Measurements from ENCODE around the gene CAMK1D.

CAMK1D gene

DNA sequence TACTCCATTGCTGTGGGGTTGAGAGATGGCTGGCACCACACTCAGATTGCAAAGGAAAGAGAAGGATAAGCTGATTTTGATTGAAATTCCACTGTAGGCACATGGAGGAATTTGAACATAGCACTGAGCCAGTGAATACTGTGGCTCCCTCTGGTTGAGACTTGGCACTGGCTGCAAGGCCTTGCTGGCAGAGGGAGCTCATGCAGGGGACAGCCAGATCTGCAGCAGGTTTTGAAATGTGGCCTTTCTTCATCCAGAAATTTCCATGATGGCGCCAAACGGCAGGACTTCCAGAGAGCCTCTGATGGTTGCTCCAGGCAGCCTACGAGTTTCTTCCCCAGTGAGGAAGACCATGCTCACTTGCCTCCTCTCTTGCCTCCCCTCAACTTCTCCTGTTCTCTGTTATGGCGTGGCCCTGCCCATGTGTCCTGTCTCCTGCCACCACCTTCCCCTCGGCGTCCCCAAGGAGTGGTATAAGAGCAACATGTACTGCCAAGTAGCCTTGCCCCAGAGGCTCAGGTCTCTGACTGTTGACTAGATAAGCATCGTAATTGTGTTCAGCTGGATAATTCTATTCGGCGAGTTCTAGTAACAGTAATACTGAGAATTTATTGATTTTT, 386.6 kb downstream of the CAMK1D start:
- TF ChIP-seq ZFP30 (CRISPR knock-in tag; IDR thresholded peaks at IDR 0.05) (no peak), ZNF565 (CRISPR knock-in tag; conservative IDR thresholded peaks at IDR 0.05; ENCODE audit: low read depth) (no peak)
- TF ChIP-seq, protein P1, sequence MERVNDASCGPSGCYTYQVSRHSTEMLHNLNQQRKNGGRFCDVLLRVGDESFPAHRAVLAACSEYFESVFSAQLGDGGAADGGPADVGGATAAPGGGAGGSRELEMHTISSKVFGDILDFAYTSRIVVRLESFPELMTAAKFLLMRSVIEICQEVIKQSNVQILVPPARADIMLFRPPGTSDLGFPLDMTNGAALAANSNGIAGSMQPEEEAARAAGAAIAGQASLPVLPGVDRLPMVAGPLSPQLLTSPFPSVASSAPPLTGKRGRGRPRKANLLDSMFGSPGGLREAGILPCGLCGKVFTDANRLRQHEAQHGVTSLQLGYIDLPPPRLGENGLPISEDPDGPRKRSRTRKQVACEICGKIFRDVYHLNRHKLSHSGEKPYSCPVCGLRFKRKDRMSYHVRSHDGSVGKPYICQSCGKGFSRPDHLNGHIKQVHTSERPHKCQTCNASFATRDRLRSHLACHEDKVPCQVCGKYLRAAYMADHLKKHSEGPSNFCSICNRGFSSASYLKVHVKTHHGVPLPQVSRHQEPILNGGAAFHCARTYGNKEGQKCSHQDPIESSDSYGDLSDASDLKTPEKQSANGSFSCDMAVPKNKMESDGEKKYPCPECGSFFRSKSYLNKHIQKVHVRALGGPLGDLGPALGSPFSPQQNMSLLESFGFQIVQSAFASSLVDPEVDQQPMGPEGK (CRISPR knock-in tag; IDR thresholded peaks at IDR 0.05; ENCODE audit: borderline replicate concordance), result no peak
- no peak for ATAC-seq

- TF ChIP-seq ZNF70 (CRISPR knock-in tag; IDR thresholded peaks at IDR 0.05) (no peak), ZNF8 (CRISPR knock-in tag; IDR thresholded peaks at IDR 0.05) (no peak), ARNTL (CRISPR knock-in tag; IDR thresholded peaks at IDR 0.05; ENCODE audit: borderline replicate concordance, low read depth) (no peak), TOX (CRISPR knock-in tag; IDR thresholded peaks at IDR 0.05; ENCODE audit: borderline replicate concordance) (no peak), CSRNP3 (CRISPR knock-in tag; IDR thresholded peaks at IDR 0.05) (no peak), ESRRG (CRISPR knock-in tag; IDR thresholded peaks at IDR 0.05) (no peak), CREB5 (CRISPR knock-in tag; IDR thresholded peaks at IDR 0.05; ENCODE audit: low read depth) (no peak), ZNF565 (CRISPR knock-in tag; conservative IDR thresholded peaks at IDR 0.05; ENCODE audit: low read depth) (no peak), ZC3H10 (CRISPR knock-in tag; IDR thresholded peaks at IDR 0.05) (no peak)
- TF ChIP-seq, protein P2, sequence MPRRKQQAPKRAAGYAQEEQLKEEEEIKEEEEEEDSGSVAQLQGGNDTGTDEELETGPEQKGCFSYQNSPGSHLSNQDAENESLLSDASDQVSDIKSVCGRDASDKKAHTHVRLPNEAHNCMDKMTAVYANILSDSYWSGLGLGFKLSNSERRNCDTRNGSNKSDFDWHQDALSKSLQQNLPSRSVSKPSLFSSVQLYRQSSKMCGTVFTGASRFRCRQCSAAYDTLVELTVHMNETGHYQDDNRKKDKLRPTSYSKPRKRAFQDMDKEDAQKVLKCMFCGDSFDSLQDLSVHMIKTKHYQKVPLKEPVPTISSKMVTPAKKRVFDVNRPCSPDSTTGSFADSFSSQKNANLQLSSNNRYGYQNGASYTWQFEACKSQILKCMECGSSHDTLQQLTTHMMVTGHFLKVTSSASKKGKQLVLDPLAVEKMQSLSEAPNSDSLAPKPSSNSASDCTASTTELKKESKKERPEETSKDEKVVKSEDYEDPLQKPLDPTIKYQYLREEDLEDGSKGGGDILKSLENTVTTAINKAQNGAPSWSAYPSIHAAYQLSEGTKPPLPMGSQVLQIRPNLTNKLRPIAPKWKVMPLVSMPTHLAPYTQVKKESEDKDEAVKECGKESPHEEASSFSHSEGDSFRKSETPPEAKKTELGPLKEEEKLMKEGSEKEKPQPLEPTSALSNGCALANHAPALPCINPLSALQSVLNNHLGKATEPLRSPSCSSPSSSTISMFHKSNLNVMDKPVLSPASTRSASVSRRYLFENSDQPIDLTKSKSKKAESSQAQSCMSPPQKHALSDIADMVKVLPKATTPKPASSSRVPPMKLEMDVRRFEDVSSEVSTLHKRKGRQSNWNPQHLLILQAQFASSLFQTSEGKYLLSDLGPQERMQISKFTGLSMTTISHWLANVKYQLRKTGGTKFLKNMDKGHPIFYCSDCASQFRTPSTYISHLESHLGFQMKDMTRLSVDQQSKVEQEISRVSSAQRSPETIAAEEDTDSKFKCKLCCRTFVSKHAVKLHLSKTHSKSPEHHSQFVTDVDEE (CRISPR knock-in tag; IDR thresholded peaks at IDR 0.05), result no peak
- TF ChIP-seq, protein P1 (CRISPR knock-in tag; IDR thresholded peaks at IDR 0.05; ENCODE audit: borderline replicate concordance), result no peak
- TF ChIP-seq, protein P3, sequence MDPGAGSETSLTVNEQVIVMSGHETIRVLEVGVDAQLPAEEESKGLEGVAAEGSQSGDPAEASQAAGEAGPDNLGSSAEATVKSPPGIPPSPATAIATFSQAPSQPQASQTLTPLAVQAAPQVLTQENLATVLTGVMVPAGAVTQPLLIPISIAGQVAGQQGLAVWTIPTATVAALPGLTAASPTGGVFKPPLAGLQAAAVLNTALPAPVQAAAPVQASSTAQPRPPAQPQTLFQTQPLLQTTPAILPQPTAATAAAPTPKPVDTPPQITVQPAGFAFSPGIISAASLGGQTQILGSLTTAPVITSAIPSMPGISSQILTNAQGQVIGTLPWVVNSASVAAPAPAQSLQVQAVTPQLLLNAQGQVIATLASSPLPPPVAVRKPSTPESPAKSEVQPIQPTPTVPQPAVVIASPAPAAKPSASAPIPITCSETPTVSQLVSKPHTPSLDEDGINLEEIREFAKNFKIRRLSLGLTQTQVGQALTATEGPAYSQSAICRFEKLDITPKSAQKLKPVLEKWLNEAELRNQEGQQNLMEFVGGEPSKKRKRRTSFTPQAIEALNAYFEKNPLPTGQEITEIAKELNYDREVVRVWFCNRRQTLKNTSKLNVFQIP (CRISPR knock-in tag; IDR thresholded peaks at IDR 0.05; ENCODE audit: borderline replicate concordance, low read depth), result no peak
- no peak for ATAC-seq
These were observed 391.5 kb downstream of the CAMK1D start for GRCh38 chr10:12740813-12741212.

DNA sequence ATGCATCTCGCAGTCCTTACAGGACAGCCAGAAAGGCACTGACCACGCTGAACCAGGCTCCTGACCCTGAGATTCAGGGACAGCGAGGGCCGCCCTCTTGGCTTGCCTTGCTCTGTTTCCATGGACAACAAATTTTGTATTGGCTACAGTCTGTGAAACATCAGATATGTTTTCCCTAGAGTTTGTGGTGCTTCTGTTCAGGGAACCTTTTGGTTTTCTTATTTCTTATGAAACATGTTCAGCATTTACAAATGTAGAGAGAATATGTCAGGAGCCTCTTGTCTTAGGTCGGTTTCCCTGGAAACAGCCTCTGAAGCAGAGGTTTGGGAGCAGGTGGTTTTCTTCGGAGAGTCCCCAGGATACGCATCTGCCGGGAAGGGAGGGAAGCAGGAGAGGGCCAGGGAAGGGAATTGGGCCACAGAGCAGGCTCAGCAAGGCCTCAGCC, 392.0 kb downstream of the CAMK1D start:
- no peak for ATAC-seq
- TF ChIP-seq, protein P1 (CRISPR knock-in tag; IDR thresholded peaks at IDR 0.05; ENCODE audit: borderline replicate concordance), result no peak
- no peak for TF ChIP-seq ISL1 (CRISPR knock-in tag; IDR thresholded peaks at IDR 0.05)
- no peak for TF ChIP-seq ARNTL (CRISPR knock-in tag; IDR thresholded peaks at IDR 0.05; ENCODE audit: borderline replicate concordance, low read depth)
- TF ChIP-seq GLIS3 (CRISPR knock-in tag; IDR thresholded peaks at IDR 0.05), result no peak
- TF ChIP-seq ESRRG (CRISPR knock-in tag; IDR thresholded peaks at IDR 0.05), result no peak
- no peak for TF ChIP-seq OSR1 (CRISPR knock-in tag; IDR thresholded peaks at IDR 0.05)
- TF ChIP-seq, protein P3 (CRISPR knock-in tag; IDR thresholded peaks at IDR 0.05; ENCODE audit: borderline replicate concordance, low read depth), result no peak
- no peak for TF ChIP-seq ZNF565 (CRISPR knock-in tag; conservative IDR thresholded peaks at IDR 0.05; ENCODE audit: low read depth)

Data from SK-N-SH treated with all-trans-retinoic acid at 6 μM for 48 hours (cell line).